ENCODE measurements around the gene AKT1S1. TPM values are rescaled to one million over a fixed set of nuclear protein-coding genes. Genes with fewer than 3 reads are reported as not detected.

The AKT1S1 gene
- total RNA-seq, 4 donors from 2014 or later: 17.2 to 30.5 (median 23.3) TPM

DNA sequence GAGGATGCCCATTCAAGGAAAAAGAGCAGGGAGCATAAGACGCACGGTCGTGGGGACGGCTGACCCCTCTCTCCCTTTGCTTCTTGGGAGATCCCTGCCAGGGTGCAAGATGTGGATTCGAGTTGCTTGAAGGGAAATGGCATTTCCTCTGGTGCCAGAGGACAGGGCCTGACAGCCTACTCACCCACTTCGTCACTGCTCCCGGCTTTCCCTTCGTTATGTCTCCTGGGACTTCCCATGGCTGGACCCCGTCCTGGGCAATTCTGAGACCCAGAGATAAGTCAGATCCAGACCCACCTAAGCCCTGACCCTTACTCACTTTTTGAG, 1.6 kb upstream of the AKT1S1 start:
- Histone ChIP-seq H3K4me1 (peaks cover 0 to 27% (median 4%) of the 10 kb centered on the region in 4 donors), H3K27me3 (no peaks in the 10 kb centered on the region), H3K36me3 (peaks cover 0 to 51% (median 4%) of the 10 kb centered on the region in 3 donors), H3K27ac (peak overlapping the region in 3 of 4 donors; percentile 92 to 98 (median 94)), H3K4me3 (peak overlapping the region in 2 of 4 donors; percentile 75 to 78), H3K9me3 (no peaks in the 10 kb centered on the region)
- DNase-seq: no peak
- no peak for TF ChIP-seq POLR2A (IDR thresholded peaks at IDR 0.05)
- TF ChIP-seq, protein P1, sequence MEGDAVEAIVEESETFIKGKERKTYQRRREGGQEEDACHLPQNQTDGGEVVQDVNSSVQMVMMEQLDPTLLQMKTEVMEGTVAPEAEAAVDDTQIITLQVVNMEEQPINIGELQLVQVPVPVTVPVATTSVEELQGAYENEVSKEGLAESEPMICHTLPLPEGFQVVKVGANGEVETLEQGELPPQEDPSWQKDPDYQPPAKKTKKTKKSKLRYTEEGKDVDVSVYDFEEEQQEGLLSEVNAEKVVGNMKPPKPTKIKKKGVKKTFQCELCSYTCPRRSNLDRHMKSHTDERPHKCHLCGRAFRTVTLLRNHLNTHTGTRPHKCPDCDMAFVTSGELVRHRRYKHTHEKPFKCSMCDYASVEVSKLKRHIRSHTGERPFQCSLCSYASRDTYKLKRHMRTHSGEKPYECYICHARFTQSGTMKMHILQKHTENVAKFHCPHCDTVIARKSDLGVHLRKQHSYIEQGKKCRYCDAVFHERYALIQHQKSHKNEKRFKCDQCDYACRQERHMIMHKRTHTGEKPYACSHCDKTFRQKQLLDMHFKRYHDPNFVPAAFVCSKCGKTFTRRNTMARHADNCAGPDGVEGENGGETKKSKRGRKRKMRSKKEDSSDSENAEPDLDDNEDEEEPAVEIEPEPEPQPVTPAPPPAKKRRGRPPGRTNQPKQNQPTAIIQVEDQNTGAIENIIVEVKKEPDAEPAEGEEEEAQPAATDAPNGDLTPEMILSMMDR (IDR thresholded peaks at IDR 0.05): no peak

- Histone ChIP-seq H3K27me3 (no peaks in the 10 kb centered on the region), H3K4me1 (peaks cover 0 to 27% (median 4%) of the 10 kb centered on the region in 4 donors), H3K36me3 (peaks cover 0 to 46% (median 4%) of the 10 kb centered on the region in 3 donors), H3K4me3 (peak overlapping the region; percentile 59 to 92 (median 76)), H3K27ac (peak overlapping the region; percentile 92 to 98 (median 94)), H3K9me3 (no peaks in the 10 kb centered on the region)
- peak; percentile 99 to 100 (median 99) for DNase-seq
- TF ChIP-seq, protein P1 (IDR thresholded peaks at IDR 0.05): no peak
- TF ChIP-seq POLR2A (IDR thresholded peaks at IDR 0.05): no peak
Observed at GRCh38 chr19:49877879-49878743, 956 bp upstream of the AKT1S1 start.

- Histone ChIP-seq H3K9me3 (no peaks in the 10 kb centered on the region), H3K4me3 (peak overlapping the region; percentile 59 to 92 (median 69)), H3K36me3 (peaks cover 0 to 38% (median 0%) of the 10 kb centered on the region in 3 donors), H3K27me3 (no peaks in the 10 kb centered on the region), H3K4me1 (peaks cover 0 to 27% (median 4%) of the 10 kb centered on the region in 4 donors), H3K27ac (peak overlapping the region; percentile 92 to 98 (median 94))
- DNase-seq: peak; percentile 98 to 99 (median 98)
- peak; percentile 10 to 20 for TF ChIP-seq POLR2A (IDR thresholded peaks at IDR 0.05)
- TF ChIP-seq, protein P1 (IDR thresholded peaks at IDR 0.05): no peak
Observed at GRCh38 chr19:49876422-49877019, 634 bp downstream of the AKT1S1 start.

DNA sequence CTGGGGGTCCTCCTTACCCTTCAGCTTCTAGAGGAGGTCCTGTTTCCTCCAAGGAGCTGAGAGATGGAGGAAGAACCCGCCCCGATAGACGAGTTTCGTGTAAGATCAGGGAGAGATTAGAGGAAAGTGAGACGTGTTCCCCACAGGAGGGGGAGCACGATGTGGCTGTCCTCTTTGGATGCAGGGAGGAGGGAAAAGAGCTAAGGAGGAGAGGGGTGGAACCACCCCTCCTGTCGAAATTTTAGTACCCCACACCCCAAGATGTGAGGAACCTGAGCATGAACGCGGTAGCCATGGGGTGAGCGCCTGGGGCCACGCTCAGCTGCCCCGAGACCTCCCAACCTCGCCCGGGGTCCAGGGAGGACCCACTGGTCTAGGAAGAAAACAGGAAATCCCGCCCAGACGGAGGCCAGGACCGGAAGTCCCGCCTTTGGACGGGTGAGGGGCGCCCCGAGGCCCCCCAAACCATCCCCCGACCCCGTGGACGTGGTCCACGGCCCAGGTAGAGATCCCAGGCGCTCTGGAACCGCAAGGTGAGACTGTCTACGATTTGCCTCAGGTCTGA, 1.2 kb downstream of the AKT1S1 start:
- TF ChIP-seq, protein P1 (IDR thresholded peaks at IDR 0.05): no peak
- no peak for TF ChIP-seq POLR2A (IDR thresholded peaks at IDR 0.05)
- Histone ChIP-seq H3K27me3 (no peaks in the 10 kb centered on the region), H3K9me3 (no peaks in the 10 kb centered on the region), H3K27ac (peak overlapping the region; percentile 92 to 98 (median 94)), H3K4me3 (peak overlapping the region; percentile 59 to 92 (median 69)), H3K36me3 (peaks cover 0 to 38% (median 0%) of the 10 kb centered on the region in 3 donors), H3K4me1 (peaks cover 0 to 27% (median 4%) of the 10 kb centered on the region in 4 donors)
- peak; percentile 51 to 82 (median 68) for DNase-seq

DNA sequence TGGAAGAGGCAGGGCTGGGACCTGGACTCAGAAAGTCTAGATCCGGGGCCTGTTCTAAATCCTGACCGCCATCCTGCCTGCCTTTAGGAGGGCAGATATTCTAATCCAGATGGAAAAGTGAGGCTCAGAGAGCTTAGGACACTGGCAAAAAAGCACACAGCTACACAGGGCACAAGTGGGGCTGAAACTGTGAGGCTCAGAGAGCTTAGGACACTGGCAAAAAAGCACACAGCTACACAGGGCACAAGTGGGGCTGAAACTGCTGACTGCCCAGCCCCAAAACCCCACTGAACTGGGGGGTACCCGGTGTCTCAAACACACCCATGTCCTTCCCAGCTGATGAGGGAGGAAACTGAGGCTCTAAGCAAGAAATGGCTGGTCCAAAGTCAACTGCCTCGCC, 2.0 kb downstream of the AKT1S1 start:
- peaks cover 0 to 30% (median 0%) of the 10 kb centered on the region in 3 donors for H3K36me3 ChIP-seq
- TF ChIP-seq, protein P1 (IDR thresholded peaks at IDR 0.05): no peak
- no peaks in the 10 kb centered on the region for H3K27me3 ChIP-seq
- H3K4me1 ChIP-seq: peaks cover 4 to 35% (median 7%) of the 10 kb centered on the region in 4 donors
- no peak for DNase-seq
- peak overlapping the region in 1 of 4 donors; percentile 98 for H3K27ac ChIP-seq
- H3K9me3 ChIP-seq: no peaks in the 10 kb centered on the region
- peak overlapping the region in 2 of 4 donors; percentile 63 to 75 for H3K4me3 ChIP-seq
